NB4 (cell line): ENCODE measurements around the gene SMCO1.

Experiments used
- MYC ChIP-seq: IDR thresholded peaks from 2 replicates; pipeline ENCODE4 v1.6.1; 2011; ENCODE audit warnings: low read depth, low read length
- TF ChIP-seq, protein P1 (sequence below): IDR thresholded peaks from one replicate; pipeline ENCODE4 v1.5.1; 2012; ENCODE audit warnings: low read depth, low read length

DNA sequence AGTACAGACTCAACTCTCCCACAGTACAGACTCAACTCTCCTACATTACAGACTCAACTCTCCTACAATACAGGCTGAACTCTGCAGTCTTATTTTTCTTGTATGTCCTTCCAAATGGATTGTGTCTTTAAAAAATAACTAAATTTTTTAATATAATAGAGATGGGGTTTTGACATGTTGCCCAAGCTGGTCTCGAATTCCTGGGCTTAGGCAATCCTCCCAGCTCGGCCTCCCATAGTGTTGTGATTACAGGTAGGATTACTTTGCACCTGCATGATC, 51.7 kb downstream of the SMCO1 start:
- TF ChIP-seq, protein P1, sequence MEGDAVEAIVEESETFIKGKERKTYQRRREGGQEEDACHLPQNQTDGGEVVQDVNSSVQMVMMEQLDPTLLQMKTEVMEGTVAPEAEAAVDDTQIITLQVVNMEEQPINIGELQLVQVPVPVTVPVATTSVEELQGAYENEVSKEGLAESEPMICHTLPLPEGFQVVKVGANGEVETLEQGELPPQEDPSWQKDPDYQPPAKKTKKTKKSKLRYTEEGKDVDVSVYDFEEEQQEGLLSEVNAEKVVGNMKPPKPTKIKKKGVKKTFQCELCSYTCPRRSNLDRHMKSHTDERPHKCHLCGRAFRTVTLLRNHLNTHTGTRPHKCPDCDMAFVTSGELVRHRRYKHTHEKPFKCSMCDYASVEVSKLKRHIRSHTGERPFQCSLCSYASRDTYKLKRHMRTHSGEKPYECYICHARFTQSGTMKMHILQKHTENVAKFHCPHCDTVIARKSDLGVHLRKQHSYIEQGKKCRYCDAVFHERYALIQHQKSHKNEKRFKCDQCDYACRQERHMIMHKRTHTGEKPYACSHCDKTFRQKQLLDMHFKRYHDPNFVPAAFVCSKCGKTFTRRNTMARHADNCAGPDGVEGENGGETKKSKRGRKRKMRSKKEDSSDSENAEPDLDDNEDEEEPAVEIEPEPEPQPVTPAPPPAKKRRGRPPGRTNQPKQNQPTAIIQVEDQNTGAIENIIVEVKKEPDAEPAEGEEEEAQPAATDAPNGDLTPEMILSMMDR = no peak
- TF ChIP-seq MYC = no peak
